T-helper 1 cell treated with Interleukin-12 subunit alpha and Interleukin-12 subunit beta and Interleukin-4 antibody, amounts not matched to agents 30 ng/mL and 1 ng/mL, for 36 hours (primary cell): ENCODE results near the gene MICU2. TPM values are rescaled to one million over a fixed set of nuclear protein-coding genes. Genes with fewer than 3 reads are reported as not detected.

Experiments
- intact Hi-C: fragments of 100-400 bp; cut with micrococcal nuclease; formaldehyde crosslinking; loops from one replicate; pipeline ENCODE4 v1.15.1; 2024
- total RNA-seq: library from RNA; stranded (reverse); gene quantifications from 2 replicates; pipeline ENCODE4 v1.2.3, GENCODE V29; 2022

Gene MICU2
- total RNA-seq, 1 donor from 2014 or later, result 29.9 TPM

- intact Hi-C loops, result no loop called here
These were observed 54.3 kb downstream of the MICU2 start for GRCh38 chr13:21549633-21550032.

DNA sequence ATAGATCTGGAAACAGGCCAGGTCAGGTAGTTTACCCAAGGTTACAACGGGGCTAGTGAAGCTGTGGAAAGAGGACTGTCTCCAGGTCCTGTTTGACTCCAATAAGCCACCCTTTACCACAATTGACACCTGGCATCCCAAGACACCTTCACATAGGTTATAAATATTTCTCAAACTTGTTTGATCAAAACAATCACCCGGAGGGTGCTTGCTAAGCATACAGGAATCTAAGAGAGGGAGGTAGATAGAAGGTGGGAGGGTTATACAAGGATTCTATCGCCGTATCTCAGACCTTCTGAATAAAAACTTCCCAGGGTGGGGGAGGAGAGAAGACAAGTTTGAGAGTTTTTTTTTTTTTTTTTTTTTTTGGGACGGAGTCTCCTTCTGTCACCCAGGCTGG is 55.4 kb downstream of the MICU2 start:
- intact Hi-C loops, result no loop called here

- intact Hi-C loops, result no loop called here
These were observed 57.6 kb downstream of the MICU2 start for GRCh38 chr13:21546372-21546771.

GRCh38 chr13:21544515-21544914 is 59.5 kb downstream of the MICU2 start:
- intact Hi-C loops, result no loop called here

GRCh38 chr13:21542563-21542962 is 61.4 kb downstream of the MICU2 start:
- intact Hi-C loops, result no loop called here

GRCh38 chr13:21541980-21542379 is 62.0 kb downstream of the MICU2 start:
- intact Hi-C loops, result no loop called here

- intact Hi-C loops, result no loop called here
These were observed 62.7 kb downstream of the MICU2 start for GRCh38 chr13:21541271-21541670.

GRCh38 chr13:21539687-21540086 is 64.3 kb downstream of the MICU2 start:
- intact Hi-C loops, result no loop called here

- intact Hi-C loops, result no loop called here
These were observed 65.2 kb downstream of the MICU2 start for GRCh38 chr13:21538753-21539152.

GRCh38 chr13:21538280-21538679 is 65.7 kb downstream of the MICU2 start:
- intact Hi-C loops, result no loop called here

DNA sequence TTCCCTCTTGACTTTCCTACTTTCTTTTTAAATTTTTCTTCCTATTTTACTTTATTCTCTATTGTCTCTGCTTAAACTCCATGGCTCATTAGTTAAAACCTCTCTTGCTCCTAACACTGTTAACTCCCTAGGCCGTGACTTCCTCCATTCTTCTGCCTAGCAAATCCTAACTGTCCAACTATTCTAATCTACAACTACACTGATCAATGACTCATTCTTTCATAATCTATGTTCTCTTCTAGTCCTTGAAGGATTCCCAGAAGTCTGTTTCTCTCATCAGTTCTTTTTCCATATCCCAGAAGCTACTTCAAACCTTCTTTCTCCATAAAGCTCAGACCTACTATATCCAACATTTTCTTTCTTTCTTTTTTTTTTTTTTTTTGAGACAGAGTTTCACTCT is 66.9 kb downstream of the MICU2 start:
- intact Hi-C loops, result no loop called here

DNA sequence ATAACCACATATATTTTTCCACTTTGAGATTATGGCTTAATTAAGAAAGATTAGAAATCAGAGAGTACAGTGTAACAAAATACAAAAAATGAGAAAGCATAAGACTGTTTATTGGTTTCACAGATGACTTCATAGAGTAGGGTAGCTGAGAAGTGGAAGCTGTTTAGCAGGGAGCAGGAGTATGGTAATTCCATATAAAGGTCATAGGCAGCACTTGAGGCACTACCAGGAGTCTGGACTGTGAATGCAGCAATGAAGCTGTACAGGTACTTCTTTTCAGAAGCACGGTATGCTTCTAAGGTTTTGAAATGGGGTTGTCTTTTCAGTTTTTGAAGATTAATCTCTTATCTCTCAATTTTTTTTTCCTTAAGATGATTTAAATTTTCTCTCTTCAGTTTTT is 69.2 kb downstream of the MICU2 start:
- intact Hi-C loops, result no loop called here

- intact Hi-C loops, result no loop called here
These were observed 72.5 kb downstream of the MICU2 start for GRCh38 chr13:21531455-21531854.

DNA sequence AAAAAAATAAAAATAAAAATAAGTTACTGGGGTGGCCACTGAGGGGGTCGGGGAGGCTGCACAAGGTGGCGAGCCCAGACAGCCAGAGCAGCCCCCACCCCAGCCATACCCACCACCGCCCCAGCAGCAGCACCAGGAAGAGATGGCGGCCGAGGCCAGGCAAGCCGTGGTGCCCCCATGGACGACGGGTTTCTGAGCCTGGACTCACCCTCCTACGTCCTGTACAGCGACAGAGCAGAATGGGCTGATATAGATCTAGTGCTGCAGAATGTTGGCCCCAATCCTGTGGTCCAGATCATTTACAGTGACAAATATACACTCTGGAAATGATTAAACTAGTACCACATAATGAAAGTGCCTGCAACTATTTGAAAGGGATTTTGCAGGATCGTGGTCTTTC is 73.3 kb downstream of the MICU2 start:
- intact Hi-C loops, result no loop called here

DNA sequence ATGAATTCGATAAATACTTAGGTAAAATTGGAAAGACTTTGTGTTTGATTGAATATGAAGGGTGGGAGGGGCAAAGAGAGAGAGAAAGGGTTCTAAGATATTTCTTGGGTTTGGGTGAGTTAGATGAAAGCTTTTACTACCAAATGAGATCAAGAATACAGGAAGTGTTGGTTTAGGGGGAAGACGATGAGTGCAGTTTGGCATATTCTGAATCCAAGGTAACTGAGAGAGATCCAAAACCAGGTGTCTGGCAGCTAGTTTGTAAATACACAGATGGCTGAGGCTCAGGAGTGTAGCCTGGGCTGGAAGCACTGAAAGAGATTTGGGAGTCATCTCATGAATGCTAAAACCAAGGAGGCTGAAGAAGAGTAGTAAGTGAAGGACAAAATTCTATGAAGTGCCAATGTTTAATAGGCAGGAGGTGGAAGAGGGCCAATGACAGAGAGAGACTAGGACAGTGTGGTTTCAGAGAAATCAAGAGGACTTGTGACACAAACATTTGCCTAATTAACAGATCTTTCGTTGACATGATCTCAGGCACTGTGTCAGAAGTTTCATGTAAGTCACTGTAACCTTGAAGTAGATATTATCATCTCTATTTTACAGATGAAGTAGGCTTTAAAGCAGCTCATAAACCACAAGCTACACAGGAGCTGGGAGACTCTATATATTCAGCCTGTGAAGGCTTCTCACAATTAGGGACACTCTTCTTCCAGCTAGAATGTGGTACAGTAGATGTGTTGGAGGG is 74.7 kb downstream of the MICU2 start:
- intact Hi-C loops, result no loop called here

DNA sequence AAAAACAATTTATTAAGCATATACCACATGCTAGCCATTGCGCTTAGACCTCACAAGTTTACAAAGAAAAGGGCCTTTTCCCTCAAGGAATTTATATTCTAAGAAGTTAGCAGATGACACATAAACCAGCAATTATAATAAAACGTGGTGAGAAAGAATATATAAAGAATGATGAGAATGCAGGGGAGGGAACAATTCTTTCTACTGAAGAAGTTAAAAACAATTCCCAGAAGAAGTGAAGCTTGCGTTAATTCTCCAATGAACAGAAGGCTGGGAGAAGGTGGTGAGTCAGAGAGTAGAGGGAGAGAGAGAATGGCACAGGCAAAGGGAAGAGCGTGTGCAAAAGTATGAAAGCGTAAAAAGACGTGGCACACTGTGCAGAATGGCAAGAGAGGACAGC is 75.4 kb downstream of the MICU2 start:
- intact Hi-C loops, result no loop called here

- intact Hi-C loops, result no loop called here
These were observed 77.0 kb downstream of the MICU2 start for GRCh38 chr13:21526707-21527540.

- intact Hi-C loops, result no loop called here
These were observed 81.1 kb downstream of the MICU2 start for GRCh38 chr13:21522847-21523246.

DNA sequence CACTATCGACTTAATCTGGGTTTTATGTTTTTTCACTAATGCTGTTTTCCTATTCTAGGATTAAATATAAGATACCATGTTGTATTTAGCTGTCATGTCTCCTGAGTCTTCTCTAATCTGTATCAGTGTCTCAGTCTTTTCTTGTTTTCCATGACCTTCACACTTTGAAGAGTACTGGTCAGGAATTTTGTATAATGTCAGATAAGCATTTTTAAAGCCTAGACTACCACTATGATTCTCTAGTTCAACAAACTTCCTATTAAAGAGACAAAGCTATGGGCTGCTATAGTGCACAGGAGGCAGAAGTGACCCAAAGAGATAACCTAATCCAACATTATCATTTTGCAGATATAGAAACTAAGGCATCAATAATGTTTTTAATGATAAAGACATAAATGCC is 81.8 kb downstream of the MICU2 start:
- intact Hi-C loops, result no loop called here

- intact Hi-C loops, result loop anchor here (5.0 kb wide), 1 partner anchor 74 kb away; no protein-coding TSS in a partner anchor
These were observed 85.3 kb downstream of the MICU2 start for GRCh38 chr13:21518617-21519144.

- intact Hi-C loops, result loop anchor here (5.0 kb wide), 1 partner anchor 75 kb away; no protein-coding TSS in a partner anchor
These were observed 86.4 kb downstream of the MICU2 start for GRCh38 chr13:21517576-21517975.

GRCh38 chr13:21516805-21517204 is 87.2 kb downstream of the MICU2 start:
- intact Hi-C loops, result loop anchor here (5.0 kb wide), 1 partner anchor 75 kb away; no protein-coding TSS in a partner anchor
